GM19025 (cell line): Measurements from ENCODE around the gene FYCO1.

Experiments used
- ATAC-seq: cut with Tn5 transposase; IDR thresholded peaks from one replicate; pipeline ENCODE4 v1.9.1; 2021; ENCODE audit warnings: mild to moderate bottlenecking, low read depth, moderate library complexity; ENCODE audit not compliant: unreplicated experiment

The FYCO1 gene

DNA sequence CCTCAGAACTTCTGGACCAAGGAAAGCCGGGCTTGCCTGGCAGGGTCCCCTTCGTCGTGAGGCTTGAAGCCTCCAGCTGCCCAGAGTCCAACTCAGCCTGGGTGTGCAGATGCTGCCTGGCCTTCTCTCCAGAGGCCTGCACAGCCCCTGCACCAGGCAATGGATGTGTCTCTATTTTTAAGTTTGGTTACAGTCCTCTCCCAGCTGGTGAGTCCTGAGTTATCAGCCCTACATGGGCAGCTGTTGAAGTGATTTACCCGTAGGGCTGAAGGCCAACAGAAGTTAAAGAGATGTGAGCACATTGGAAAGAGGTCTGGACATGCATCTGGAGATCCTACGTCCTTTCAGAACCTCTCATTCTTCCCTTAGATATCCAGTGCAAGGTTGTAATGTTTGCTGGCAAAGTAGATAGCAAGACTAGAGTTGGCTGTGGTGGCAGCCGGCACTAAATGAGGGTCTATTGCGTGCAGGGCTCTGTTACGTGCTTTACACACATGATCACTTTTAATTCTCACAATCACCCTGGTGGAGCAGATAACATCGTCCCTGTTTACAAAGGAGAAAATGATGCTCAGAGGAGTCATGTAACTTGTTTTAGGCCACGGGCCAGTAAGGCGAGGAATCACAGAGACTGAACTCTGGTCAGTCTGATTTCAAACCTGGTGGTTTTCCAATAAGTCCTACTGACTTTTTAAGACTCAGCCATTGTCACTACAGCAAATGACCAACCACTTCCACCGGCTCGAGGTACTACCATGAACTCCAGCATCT is 9.9 kb downstream of the FYCO1 start:
- no peak for ATAC-seq

DNA sequence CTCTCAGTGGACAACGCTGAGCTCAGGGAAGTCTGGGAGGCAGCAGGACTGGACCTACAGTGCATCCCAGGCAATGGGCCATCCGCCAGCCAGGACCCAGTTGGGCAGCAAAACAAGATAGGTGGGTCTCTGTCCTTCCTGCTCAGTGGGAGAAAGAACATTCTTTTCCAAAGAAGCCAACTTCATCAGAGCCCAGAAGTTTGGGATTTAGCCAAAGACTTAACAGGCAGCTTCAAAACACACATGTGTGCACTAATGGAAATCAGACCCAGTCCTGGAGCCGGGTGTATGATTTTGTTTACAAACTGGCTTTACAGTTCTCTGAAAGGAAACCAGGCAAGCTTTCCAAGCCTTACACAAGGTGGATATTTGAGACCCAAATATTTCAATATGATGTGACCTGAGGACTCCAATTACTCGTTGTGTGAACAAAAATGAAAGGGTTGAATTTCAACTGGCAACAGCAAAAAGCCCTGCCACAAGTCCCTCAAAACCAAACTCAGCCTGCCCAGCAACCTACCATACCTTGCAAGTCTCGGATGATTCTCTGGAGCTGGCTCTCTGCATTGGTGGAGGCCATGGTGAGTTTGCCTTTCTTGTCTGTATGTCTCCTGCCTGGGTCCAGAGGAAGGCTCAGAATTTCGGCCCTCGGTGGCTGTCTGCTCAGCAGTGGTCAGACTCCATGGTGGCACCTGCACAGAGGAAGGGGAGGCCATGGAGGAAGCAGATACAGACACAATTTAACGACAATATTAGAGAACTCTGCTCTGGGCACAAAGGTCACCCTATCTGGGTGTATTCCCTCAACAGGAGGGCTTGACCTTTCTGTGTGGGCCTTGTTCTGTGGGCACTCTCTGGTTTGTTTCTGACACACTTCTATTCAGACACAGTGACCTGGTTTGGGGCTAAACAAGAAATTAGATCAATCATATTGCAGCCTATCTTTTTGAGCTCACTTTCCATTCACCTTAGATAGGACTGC is 11.0 kb downstream of the FYCO1 start:
- ATAC-seq, result no peak

DNA sequence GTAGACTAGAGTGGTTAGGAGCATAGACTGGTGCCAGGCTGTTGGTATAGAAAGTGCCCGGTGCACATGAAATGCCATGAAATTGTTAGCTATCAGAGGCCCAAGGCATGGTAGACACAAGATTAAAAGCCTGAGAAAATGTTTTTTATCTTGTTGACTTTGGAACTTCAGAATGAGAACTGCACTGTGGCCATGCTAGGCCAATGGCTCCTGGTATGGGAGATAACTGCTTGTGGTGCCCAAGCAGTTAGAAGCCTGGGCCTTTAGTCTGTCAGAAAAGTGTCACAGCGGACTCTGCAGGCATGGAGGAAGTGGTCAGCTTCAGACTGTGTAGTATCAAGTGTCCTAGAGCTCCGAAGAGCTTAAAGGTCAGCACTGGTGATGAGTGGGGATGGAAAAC is 11.9 kb downstream of the FYCO1 start:
- ATAC-seq, result no peak

DNA sequence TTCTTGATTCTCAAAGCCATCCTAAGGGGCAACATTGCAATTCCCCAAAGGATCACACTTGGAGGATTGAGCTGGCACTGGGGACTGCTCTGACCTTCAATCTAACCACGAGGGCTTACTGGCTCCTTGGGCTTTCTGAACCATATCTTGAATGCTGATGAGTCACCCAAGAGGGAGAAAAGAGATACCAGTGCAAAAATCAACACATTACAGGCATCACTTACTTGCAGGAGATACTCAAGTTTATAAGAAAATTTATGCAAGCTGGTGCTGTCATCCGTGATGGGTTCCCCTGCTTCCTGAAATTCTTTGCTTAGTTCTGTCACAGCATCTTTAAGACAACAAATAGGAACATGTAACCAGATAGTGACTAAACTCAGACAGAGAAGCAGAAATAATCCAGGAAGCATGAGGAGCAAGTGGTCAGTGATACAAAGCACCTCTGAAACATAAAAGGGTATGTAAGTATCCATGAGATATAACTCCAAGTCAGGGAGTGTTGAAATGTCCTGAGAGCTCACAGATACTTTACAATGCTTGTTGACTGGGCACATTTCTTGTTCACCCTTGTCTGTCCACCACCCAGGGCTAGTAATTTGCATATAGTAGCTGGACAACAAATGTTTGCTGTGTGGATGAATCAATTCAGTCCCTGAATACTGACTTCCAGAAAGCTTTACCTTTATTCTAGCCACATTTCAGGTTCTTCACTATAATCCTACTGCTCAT is 14.1 kb downstream of the FYCO1 start:
- no peak for ATAC-seq

DNA sequence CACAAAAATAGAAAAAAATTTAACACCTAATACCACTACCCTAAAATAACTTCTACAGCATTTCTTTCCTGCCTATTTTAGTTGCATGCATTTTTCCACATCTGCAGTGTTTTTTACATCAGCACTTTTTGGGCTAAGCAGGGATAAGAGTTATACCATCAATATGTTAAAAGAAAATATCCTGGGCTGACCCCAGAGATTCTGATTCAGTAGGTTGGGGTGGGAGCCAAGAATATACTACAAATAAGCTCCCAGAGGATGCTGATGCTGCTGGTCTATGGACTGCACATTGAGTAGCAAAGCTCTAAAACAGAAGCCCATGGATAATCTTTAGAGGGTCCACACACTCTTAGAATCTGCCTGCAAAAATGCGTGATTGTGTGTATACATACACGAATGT is 14.8 kb downstream of the FYCO1 start:
- no peak for ATAC-seq

DNA sequence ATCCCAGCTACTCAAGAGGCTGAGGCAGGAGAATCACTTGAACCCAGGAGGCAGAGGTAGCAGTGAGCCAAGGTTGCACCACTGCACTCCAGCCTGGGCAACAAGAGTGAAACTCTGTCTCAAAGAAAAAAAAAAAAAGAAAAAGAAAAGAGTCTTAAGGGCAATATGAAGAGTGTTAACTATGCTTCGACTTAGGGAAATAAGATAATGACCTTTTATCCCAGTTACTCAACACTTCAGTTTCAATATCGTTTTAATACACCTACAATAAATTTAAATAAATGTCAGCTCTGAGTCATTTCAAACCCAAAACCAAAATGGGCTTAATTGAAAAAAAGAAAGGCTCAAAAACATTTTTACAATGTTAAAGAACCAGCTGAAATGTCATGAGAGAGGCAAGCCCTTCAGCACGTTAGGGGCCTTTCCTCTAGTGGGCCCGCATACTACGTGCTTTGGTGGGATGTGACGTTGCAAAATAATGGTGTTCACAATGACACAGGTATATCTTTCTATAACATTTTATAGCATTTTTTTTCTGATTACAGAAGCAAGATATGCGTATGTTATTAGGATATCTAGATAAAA is 15.3 kb downstream of the FYCO1 start:
- no peak for ATAC-seq

DNA sequence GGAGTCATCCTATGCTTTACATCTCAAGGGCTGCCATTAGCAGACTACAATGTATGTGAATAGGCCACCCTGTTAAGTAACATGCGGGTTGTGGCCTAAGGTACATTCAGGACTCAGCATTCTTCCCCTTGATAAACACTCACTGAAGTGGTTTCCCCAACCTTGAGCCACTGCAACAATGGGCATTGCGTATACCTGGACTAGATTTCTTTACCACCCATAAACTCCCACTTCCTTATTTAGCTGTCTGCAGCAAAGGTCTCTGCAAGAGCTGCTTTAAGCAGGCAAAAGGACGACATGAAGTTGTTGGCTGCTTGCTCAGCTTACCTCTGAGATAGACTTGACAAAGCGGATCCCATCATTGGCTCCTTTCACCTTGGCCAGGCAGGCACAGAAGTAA is 16.2 kb downstream of the FYCO1 start:
- no peak for ATAC-seq

DNA sequence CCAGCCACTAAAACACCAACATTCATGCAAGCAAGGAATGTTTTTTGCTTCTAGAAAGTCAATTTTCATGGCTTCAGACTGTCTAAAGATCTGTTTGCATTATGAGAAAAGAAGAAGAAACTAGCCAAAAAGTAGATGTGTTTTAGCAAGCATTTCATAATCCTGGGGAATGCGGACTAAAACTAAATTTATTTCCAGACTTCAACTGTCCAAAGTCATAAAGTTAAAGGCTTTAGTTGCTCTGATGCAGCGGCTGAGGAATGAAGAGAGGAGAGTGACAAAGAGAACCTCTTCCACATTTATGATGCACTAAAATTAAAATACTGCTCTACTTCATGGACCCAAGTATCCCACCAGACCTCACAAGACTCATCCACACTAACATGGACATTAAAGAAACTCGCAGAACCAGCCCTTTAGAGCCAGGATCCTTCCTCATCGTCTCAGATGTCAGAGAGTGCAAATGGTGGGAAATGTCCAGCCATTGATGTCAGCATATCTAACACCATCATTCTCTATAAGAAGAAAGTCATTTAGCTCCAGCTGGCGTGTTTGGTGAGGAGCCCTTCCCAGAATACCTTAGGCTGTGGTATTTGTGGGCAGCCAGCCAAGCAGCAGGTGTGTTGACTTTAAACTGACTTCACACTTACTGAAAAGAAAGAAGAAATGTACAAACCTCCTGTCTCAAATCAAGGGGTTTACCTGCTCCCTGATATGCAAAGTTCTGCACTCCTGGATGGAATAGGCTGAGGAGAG is 17.4 kb downstream of the FYCO1 start:
- ATAC-seq, result no peak

DNA sequence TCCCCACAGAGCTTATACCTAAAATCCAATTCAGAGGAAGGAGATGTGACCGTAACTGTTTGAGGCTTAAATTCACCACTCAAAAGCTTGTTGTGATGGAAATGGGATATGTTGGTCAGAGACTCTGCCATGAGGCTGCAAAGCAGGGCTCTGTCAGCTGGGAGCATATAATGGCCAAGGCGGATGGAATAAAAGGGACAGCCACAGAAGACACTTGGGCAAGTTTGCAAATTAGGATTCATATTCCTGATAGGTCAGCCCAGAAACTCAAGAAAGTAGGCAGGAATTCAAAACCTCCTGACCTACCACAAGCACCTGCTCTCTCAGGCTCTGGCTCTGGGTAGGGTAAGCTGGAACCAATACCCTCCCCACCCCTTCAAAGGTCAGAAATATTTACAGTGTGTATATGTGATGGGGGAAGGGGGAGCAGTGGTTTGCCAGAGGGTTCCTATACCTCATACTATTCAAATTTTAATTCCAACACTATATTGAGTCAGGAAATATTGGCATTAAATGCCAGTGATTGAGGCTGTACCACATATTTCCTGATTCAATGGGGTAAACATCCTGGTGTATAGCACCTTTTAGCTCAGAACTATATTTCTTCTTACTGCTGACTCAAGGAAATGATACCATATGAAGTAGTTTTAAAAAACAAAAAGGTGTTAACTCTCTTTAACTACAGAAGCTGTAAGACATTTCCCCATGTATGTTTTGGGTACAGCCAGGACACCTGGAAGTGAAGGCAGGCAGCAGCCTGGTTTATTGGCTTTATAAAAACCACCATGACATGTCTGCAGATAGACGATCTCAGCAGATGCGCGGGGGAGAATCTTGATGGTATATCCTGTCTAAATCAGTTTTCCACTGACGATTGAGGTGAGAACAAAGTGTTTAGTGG is 19.2 kb downstream of the FYCO1 start:
- no peak for ATAC-seq

DNA sequence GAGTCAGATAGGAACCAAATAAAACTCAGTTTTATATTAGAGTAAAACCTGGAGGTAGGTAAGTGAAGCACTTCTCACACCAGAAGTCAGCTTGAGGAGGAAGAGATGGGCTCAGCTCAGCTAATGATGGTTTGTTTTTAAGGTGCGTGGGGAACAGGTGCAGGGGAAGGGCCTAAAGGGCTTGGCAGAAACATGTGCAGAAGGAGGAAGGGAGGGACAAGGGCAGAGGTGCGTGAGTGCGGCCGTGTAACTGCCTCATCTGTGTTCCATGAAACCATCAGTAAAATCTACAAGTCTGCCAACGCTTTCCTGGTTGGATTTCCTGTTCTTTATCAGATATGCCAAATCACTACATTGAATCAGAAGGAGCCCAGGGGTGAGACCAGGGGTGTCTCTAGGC is 19.9 kb downstream of the FYCO1 start:
- no peak for ATAC-seq

DNA sequence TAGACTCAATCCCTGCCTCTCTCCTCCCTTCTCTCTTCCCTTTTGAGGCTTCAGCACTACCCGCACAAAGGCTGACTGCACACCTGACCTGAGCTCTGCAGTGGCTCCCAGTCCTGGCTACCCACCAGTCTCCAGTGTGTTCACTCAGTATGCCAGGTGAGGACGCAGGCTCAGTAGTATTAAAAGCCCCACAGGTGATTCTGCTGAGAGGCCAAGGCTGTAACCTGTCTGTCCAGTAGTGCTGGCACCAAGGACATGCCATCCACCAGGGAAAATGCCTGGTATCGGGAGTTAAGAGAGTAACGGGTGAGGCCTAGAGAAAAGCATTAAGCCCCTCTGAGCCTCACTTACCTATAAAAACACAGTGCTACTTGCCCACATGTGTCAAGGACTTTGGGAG is 20.9 kb downstream of the FYCO1 start:
- no peak for ATAC-seq

DNA sequence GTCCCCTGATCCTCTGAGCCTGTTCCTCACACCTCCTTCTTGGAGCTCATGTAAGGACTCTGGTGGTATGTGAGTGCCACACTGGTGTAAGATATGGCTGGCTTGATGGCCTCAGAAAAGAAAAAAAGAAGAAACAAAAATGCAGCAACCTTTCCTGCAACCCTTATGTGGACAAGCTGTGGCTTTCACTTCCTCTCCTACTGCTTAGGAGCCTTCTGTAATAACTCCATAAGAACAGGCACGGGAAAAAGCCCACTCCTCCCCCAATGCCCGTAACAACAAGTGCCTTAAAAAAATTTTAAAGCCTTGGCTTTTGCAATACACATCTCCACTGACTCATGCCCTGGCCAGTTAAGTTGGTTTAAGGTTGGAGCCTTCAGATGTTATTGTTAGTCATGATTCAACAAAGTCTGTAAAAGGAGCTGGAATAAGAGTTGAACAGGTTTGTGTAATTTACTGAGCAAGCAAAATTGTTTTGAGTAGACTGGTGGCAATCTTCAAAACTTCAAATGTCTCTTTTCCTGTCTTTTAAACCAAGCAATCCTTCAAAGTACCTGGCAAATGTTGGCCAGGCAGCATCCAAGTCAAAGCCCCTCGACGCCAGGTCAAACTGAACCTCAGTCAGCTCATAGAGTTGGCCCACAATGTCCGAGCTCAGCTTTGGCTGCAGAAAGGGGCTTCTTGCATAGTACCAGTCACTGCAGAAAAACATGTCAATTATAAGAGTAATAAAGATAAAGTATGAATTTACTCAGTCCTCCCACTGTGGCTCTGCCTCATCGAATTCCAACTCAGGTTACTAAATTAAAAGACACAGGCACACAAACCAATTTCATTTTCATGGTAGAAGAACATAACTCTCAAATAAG is 22.9 kb downstream of the FYCO1 start:
- ATAC-seq, result no peak

DNA sequence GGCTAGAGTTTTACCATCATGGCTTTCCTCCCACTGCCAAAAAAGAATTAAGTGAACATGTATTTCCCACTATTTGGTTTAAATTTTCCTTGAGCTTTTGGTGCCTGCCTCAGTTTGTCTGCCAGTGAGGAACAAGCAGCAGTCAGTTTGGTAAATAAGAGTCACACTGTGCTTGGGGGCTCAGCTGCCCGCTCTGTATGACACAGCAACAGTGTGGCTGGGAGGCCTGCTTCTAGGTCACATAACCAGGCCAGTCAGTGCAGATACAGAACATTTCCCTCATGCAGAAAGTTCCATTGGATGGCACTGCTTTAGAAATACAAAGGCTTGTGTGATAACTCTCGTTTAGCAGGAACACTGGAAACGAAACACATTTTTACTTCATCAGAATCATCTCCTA is 25.7 kb downstream of the FYCO1 start:
- no peak for ATAC-seq

DNA sequence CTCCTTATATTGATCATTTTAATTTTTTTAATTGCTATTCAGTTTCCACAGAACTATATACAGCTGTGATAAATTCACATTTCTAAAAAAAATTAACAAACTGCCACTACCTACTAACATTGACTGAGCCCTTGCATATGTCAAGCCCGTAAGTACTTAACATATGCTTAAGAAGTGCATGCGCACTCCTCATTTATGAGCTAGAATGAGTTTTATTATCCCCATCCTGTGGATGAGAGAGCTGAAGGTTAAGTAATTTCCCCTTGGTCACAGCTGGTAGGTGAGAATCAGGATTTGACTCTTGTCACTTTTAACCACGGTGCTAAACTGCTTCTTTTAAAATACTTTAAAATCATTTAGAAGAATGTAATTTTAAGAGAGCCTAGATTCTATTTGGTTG is 26.5 kb downstream of the FYCO1 start:
- no peak for ATAC-seq

DNA sequence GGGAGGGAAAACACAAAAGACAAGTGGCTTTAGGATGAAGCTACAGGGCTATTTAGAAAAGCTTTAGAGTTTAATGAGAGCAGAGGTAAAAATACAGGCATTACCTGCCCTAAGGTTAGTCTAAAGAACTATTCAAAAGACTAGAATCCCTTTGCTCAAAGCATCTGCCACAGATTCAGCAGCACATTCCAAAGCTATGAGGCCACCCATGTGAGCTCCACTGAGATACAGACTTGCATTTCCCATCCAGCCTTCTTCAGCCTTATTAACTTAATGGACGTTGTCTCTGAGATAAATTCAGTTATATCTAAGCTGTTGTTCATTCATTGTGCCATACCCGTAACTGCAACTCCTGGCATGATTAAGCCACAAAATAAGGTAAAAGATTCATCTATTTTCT is 26.9 kb downstream of the FYCO1 start:
- ATAC-seq, result no peak

DNA sequence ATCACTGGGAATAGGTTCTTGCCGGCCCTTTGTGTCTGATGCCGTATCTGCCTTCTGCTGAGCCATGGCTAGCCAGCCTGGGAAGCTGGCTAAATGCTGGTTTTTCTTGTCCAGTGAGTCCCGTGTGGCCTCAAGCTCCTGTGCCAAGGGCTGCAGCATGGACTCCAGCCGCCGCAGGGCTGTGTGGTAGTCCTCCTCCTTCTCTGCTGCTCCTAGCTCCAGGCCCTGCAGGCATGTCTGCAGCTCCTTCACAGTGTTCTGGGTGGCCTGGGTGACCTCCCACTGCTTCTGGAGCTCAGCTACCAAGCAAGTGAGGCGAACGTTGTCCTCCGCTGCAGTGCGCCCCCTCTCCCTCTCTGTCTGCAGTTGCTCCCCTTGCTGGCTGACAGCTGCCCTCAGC is 27.5 kb downstream of the FYCO1 start:
- no peak for ATAC-seq

DNA sequence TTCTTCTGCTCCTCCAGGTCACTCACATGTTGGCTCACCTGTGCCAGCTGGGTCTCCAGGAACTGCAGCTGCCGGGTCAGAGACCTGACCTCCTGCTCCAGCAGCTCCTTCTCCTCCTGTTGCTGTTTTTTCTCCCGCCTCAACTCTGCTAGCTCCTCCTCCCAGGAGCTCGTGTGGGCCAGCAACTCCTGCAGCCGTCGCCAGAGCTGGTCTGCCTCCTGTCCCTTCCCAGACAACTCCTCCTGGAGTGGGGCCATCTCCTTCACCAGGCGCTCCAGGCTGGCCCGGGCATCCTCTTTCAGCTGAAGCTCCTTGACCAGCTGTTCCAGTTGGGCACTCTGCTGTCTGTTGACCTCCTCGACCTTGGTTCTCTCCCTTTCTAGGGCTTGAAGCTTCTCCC is 27.9 kb downstream of the FYCO1 start:
- ATAC-seq, result no peak
